ENCODE results near the gene SETBP1.

- TF ChIP-seq, protein P1, sequence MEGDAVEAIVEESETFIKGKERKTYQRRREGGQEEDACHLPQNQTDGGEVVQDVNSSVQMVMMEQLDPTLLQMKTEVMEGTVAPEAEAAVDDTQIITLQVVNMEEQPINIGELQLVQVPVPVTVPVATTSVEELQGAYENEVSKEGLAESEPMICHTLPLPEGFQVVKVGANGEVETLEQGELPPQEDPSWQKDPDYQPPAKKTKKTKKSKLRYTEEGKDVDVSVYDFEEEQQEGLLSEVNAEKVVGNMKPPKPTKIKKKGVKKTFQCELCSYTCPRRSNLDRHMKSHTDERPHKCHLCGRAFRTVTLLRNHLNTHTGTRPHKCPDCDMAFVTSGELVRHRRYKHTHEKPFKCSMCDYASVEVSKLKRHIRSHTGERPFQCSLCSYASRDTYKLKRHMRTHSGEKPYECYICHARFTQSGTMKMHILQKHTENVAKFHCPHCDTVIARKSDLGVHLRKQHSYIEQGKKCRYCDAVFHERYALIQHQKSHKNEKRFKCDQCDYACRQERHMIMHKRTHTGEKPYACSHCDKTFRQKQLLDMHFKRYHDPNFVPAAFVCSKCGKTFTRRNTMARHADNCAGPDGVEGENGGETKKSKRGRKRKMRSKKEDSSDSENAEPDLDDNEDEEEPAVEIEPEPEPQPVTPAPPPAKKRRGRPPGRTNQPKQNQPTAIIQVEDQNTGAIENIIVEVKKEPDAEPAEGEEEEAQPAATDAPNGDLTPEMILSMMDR (IDR thresholded peaks at IDR 0.05; ENCODE audit: low read depth, low read length, poor library complexity, severe bottlenecking), result no peak
- no peak for TF ChIP-seq EZH2phosphoT487 (IDR thresholded peaks at IDR 0.05; ENCODE audit: borderline replicate concordance, low read length)
These were observed 28.0 kb upstream of the SETBP1 start for GRCh38 chr18:44652722-44653121.
